Erythroblast (primary cell): ENCODE measurements around the gene KRTAP12-4.

ENCODE experiments used
- GATA1 ChIP-seq: IDR thresholded peaks from 2 replicates; pipeline ENCODE4 v1.6.1; 2011; ENCODE audit warnings: low read depth, mild to moderate bottlenecking, control low read depth, low read length, moderate library complexity
- POLR2A ChIP-seq: IDR thresholded peaks from 2 replicates; pipeline ENCODE4 v1.6.1; 2011; ENCODE audit warnings: mild to moderate bottlenecking, low read length

DNA sequence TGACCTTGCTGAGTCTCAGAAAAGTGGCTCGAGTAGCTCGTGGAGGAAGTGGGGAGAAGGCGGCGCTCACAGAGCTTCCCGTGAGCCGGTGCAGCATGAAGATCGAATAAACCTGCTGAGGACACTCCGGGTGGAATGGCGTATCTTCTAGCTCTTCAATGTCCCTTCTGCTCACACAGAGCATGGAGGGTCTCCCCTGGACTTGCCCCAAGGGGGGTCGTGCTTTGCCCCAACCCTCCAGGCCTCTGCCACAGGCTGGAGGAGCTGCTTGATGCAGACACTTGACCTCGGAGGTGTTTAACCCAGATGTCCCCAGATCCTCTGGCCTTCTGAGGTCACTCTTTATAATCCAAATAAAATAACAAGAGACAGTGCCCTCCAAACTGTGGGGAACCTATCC is 40.3 kb upstream of the KRTAP12-4 start:
- TF ChIP-seq POLR2A, result no peak
- TF ChIP-seq GATA1, result no peak
